ENCODE results near the gene RELN.

DNA sequence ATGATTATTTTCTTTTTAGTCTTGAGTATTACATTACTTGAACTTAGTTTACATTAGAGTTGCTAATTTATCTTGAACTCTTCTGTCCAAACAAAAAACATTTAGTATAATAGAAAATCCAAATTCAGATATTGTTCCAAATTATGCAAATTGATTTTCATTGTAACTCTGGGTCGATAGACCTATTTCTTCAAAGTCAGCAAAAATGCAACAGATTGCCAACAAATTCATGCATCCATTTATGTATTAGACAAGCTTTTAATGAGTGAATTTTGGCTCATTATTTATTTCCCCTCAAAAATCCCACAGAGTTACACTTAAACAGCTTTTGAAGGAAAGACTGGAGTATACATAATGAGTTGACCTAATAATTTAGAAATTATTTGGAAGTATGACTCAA is 240.8 kb downstream of the RELN start:
- TF ChIP-seq CTCF (IDR thresholded peaks at IDR 0.05) (no peak), POLR2AphosphoS5 (IDR thresholded peaks at IDR 0.05) (no peak), EP300 (IDR thresholded peaks at IDR 0.05) (no peak)
